HEK293T (cell line): ENCODE results near the gene SLC38A1.

Experiments used
- ARNT ChIP-seq: fragments of 450-650 bp; IDR thresholded peaks from 2 replicates; pipeline ENCODE4 v1.6.1; 2017; ENCODE audit warnings: mild to moderate bottlenecking
- BHLHE40 ChIP-seq: fragments of 450-650 bp; IDR thresholded peaks from 2 replicates; pipeline ENCODE4 v1.6.1; 2016; ENCODE audit warnings: mild to moderate bottlenecking, moderate library complexity, borderline replicate concordance
- ELF4 ChIP-seq: fragments of 450-650 bp; IDR thresholded peaks from 2 replicates; pipeline ENCODE4 v1.6.1; 2017; ENCODE audit warnings: antibody characterized with exemption
- FOXA1 ChIP-seq: fragments of 450-650 bp; IDR thresholded peaks from 2 replicates; pipeline ENCODE4 v1.6.1; 2016; ENCODE audit warnings: mild to moderate bottlenecking
- LEF1 ChIP-seq: fragments of 450-650 bp; IDR thresholded peaks from 2 replicates; pipeline ENCODE4 v1.6.1; 2017; ENCODE audit warnings: mild to moderate bottlenecking, borderline replicate concordance
- PKNOX1 ChIP-seq: fragments of 450-650 bp; IDR thresholded peaks from 2 replicates; pipeline ENCODE4 v1.6.1; 2016
- SP1 ChIP-seq: fragments of 450-650 bp; IDR thresholded peaks from 2 replicates; pipeline ENCODE4 v1.6.1; 2017
- TARDBP ChIP-seq: fragments of 450-650 bp; IDR thresholded peaks from 2 replicates; pipeline ENCODE4 v1.6.1; 2016

- TF ChIP-seq FOXA1, result no peak
- TF ChIP-seq TARDBP, result no peak
- no peak for TF ChIP-seq SP1
- TF ChIP-seq ELF4, result no peak
- no peak for TF ChIP-seq BHLHE40
- no peak for TF ChIP-seq LEF1
- no peak for TF ChIP-seq ARNT
- no peak for TF ChIP-seq PKNOX1
These were observed 83.8 kb downstream of the SLC38A1 start for GRCh38 chr12:46184798-46185595.
